Stimulated activated naive B cell treated with anti-CD40 and anti-IgM and Interleukin-4, amounts not matched to agents 10 μg/mL and 1 μg/mL and 100 μg/mL, for 72 hours (primary cell): ENCODE measurements around the gene TSHZ2.
A peak's percentile ranks its signal among the peaks of the same experiment; 100 is the strongest.

Experiments used
- ATAC-seq, 2 donors: fragments of 150-1000 bp; cut with Tn5 transposase; replicated peaks; 2 replicates each; pipeline ENCODE4 v1.10.0; 2021; ENCODE audit warnings: moderate library complexity in 1 of 2
- DNase-seq: peaks from one replicate; pipeline ENCODE4 v3.0.0; 2021
- H3K27ac Mint-ChIP-seq: one replicate; pipeline ENCODE4 v1.8.0; 2022; ENCODE audit warnings: mild to moderate bottlenecking, mixed read lengths
- H3K27me3 Mint-ChIP-seq, 2 donors: one replicate each; pipeline ENCODE4 v1.8.0; 2022; ENCODE audit warnings: mixed read lengths in 2 of 2
- H3K36me3 Mint-ChIP-seq, 2 donors: one replicate each; pipeline ENCODE4 v1.8.0; 2022; ENCODE audit warnings: mixed read lengths in 2 of 2, mild to moderate bottlenecking in 1 of 2
- H3K4me1 Mint-ChIP-seq, 2 donors: one replicate each; pipeline ENCODE4 v1.8.0; 2022; ENCODE audit warnings: mixed read lengths in 2 of 2, mild to moderate bottlenecking in 1 of 2
- H3K4me3 Mint-ChIP-seq, 2 donors: one replicate each; pipeline ENCODE4 v1.8.0; 2022; ENCODE audit warnings: mild to moderate bottlenecking in 2 of 2, mixed read lengths in 2 of 2, moderate library complexity in 1 of 2
- H3K9me3 Mint-ChIP-seq, 2 donors: one replicate each; pipeline ENCODE4 v1.8.0; 2022; ENCODE audit warnings: mixed read lengths in 2 of 2, mild to moderate bottlenecking in 1 of 2

TSHZ2 gene

DNA sequence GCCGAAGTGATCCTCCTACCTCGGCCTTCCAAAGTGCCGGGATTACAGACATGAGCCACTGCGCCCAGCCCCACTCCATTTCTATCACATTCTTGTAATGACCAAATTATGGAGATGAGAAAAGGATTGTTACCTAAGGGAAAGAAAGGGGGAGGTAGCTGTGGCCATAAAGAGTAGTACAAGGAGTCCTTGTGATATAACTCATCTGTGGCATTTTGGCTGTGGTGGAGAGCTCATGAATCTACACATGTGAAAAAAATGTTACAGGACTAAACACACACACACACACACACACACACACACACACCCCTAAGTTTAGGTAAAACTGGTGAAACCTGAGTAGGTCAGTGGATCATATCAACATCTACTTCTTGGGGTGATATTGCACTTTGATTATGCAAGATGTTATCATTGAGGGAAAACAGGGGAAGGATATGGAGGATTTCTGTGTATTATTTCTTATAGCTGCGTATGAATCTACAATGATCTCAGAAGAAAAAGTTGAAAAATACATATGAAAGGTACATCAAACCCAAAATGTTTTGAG lies 251.5 kb downstream of the TSHZ2 start:
- Mint-ChIP-seq H3K4me3 (no peak overlapping the region), H3K9me3 (peaks cover 0 to 4% of the 10 kb centered on the region in 2 donors), H3K36me3 (no peaks in the 10 kb centered on the region), H3K27me3 (peaks cover 12 to 17% of the 10 kb centered on the region in 2 donors), H3K4me1 (peaks cover 0 to 6% of the 10 kb centered on the region in 2 donors), H3K27ac (no peak overlapping the region)
- DNase-seq: no peak
- no peak for ATAC-seq

DNA sequence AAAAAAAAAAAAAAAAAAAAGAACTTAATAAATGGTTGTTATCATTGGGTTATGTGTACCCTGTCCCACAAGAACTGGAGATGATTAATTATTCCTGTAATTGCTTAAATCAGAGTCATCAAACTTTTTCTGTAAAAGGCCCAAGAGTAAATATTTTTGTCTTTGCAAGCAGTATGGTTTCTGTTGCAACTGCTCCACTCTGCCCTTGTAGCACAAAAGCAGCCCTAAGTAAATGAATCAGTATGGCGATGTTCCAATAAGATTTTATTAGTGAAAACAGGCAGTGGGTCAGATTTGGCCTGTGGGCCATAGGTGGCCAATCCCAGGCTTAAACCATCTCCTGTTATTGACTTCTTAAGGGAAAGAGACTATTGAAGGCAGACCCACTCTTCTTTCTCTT lies 252.7 kb downstream of the TSHZ2 start:
- H3K36me3 Mint-ChIP-seq: no peaks in the 10 kb centered on the region
- no peak overlapping the region for H3K4me3 Mint-ChIP-seq
- H3K27me3 Mint-ChIP-seq: peaks cover 12 to 17% of the 10 kb centered on the region in 2 donors
- peaks cover 0 to 4% of the 10 kb centered on the region in 2 donors for H3K9me3 Mint-ChIP-seq
- H3K27ac Mint-ChIP-seq: no peak overlapping the region
- no peak for ATAC-seq
- peaks cover 0 to 6% of the 10 kb centered on the region in 2 donors for H3K4me1 Mint-ChIP-seq
- DNase-seq: no peak

DNA sequence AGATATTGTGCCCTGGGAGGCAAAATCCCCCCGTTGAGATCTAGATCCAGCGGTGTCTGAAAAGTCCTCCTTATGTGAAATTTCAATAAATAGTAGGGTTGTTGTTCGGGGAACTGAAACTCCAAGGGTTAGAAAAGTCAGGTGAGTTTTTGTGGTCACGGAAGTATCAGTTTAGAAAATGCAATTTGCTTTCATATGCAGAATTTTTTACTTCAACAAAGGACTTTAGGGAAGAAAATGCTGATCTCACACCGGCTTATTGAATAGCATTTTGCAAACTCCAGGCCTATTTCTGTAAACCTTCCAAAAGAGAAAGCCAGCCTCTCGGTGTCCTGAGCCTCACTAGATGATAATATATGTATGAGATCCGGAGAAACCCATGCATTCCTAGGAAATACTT lies 254.7 kb downstream of the TSHZ2 start:
- DNase-seq: no peak
- peak in 1 of 2 donors; percentile 18 for ATAC-seq
- peaks cover 0 to 5% of the 10 kb centered on the region in 2 donors for H3K4me1 Mint-ChIP-seq
- H3K9me3 Mint-ChIP-seq: no peaks in the 10 kb centered on the region
- peaks cover 13 to 17% of the 10 kb centered on the region in 2 donors for H3K27me3 Mint-ChIP-seq
- H3K36me3 Mint-ChIP-seq: no peaks in the 10 kb centered on the region
- H3K27ac Mint-ChIP-seq: no peak overlapping the region
- H3K4me3 Mint-ChIP-seq: no peak overlapping the region

DNA sequence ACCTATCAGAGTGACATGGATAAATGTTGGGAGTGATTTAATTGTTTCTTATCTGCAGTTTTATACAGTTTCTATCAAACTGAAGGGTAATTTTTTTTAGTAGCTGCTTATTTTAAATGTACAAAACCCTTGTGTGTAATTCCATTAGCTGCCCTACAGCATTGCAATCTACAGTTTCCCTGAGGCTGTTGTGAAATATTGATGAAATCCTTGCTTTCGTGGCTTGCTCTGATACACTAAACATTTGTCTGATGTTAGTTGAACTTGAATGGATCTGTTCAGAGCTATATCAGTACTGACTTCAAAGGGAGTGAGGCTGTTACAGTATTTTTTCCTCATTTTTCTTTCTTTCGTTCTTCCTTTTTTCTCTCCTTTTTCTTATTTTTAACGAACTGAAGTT lies 255.4 kb downstream of the TSHZ2 start:
- no peak overlapping the region for H3K4me3 Mint-ChIP-seq
- H3K27me3 Mint-ChIP-seq: peaks cover 10 to 23% of the 10 kb centered on the region in 2 donors

DNA sequence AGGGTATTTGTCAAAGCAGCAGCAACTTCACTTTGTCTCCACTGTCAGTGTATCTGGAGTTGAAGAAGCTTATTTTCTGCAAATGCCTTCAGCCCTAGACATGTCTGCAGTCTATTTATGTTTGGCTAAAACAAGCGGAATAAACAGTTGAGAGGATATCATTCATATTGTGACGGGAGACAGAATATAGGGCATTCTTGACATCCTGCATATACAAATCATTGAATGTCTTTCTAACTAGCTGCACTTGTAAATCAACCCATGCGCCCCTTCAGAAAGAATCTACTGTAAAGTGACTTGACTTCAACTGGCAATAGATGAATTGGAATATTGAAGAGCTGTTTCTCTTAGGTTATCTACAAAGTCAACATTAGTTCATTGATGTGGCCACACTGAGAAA lies 258.9 kb downstream of the TSHZ2 start:
- H3K27me3 Mint-ChIP-seq: peaks cover 6 to 28% of the 10 kb centered on the region in 2 donors
- no peak overlapping the region for H3K27ac Mint-ChIP-seq
- no peak overlapping the region for H3K4me3 Mint-ChIP-seq
- ATAC-seq (no peak), DNase-seq (no peak)
- H3K9me3 Mint-ChIP-seq: peaks cover 3 to 4% of the 10 kb centered on the region in 2 donors
- peaks cover 0 to 2% of the 10 kb centered on the region in 2 donors for H3K36me3 Mint-ChIP-seq
- H3K4me1 Mint-ChIP-seq: peaks cover 0 to 5% of the 10 kb centered on the region in 2 donors

More for the DNA sequence above, 255.4 kb downstream of the TSHZ2 start:
- H3K4me1 Mint-ChIP-seq: peaks cover 0 to 5% of the 10 kb centered on the region in 2 donors
- H3K36me3 Mint-ChIP-seq: no peaks in the 10 kb centered on the region
- no peaks in the 10 kb centered on the region for H3K9me3 Mint-ChIP-seq
- ATAC-seq (no peak), DNase-seq (no peak)
- no peak overlapping the region for H3K27ac Mint-ChIP-seq

DNA sequence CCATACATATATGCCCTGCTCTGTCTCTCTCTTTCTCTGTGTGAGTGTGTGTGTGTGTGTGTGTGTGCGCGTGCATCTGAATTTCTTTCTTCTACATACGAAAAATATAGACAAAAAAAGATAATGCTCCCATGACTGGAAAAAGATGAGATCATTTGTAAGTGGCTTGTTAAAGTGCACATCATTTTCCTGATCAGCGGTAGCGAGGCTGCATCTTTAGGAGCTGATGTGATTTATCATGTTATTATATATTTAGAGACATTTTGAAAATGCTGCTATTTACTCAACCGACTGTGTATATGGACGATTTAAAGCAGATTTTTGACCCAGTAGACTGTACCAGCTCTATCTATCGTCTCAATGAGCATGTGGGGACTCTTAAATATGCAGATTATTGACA lies 265.3 kb downstream of the TSHZ2 start:
- Mint-ChIP-seq H3K27ac (no peak overlapping the region), H3K4me3 (no peak overlapping the region), H3K27me3 (peaks cover 11 to 20% of the 10 kb centered on the region in 2 donors), H3K36me3 (peaks cover 0 to 2% of the 10 kb centered on the region in 2 donors), H3K4me1 (no peaks in the 10 kb centered on the region), H3K9me3 (peaks cover 3 to 9% of the 10 kb centered on the region in 2 donors)
- DNase-seq: no peak
- ATAC-seq: no peak

DNA sequence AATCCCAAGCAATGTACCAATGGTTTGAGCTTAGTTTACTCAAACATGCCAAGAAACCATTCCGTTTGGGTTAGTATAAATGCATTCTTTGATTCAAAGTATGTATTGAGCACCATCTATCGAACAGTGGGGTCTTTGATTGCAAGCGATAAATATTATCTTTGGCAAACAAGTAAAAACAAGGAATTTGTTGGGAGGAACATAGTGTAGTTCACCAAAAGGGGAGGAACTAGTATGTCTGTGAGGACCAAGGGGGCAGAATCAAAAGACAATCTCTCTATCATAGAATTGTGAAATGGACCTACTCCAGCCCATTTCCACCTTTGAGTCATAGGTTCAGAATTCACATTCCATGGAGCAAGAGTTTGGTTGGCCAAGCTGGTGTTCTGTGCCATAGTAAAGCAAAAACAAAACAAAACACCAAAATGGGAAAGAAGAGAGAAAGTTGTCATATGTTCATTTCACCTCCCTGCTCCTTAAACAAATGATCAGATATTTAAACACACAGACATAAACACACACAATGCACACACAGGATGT lies 266.0 kb downstream of the TSHZ2 start:
- peaks cover 16 to 18% of the 10 kb centered on the region in 2 donors for H3K27me3 Mint-ChIP-seq
- H3K9me3 Mint-ChIP-seq: peaks cover 3 to 9% of the 10 kb centered on the region in 2 donors
- no peak overlapping the region for H3K4me3 Mint-ChIP-seq
- no peak overlapping the region for H3K27ac Mint-ChIP-seq
- H3K4me1 Mint-ChIP-seq: no peaks in the 10 kb centered on the region
- peaks cover 0 to 2% of the 10 kb centered on the region in 2 donors for H3K36me3 Mint-ChIP-seq
- ATAC-seq (no peak), DNase-seq (no peak)

DNA sequence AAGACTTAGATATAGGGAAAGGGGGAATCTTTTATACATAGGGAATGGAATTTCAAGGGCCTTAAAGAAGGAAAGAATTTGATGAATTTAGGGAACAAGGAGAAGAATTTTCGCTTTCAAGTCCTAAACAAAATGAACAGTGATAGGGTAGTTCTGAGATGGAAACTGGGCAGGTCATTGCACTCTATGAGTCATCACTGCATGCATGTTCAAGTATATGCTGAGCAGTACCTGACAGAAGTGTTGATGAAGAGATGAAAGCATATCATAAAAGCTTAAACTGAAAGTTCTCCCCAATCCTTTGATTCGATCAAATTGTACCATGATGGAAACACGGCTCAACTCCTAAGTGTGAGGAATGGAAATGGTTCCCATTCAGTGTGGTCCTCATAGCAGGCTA lies 271.0 kb downstream of the TSHZ2 start:
- H3K27ac Mint-ChIP-seq: no peak overlapping the region
- peaks cover 7 to 17% of the 10 kb centered on the region in 2 donors for H3K27me3 Mint-ChIP-seq
- H3K9me3 Mint-ChIP-seq: no peaks in the 10 kb centered on the region
- no peaks in the 10 kb centered on the region for H3K4me1 Mint-ChIP-seq
- DNase-seq (no peak), ATAC-seq (no peak)
- no peak overlapping the region for H3K4me3 Mint-ChIP-seq
- H3K36me3 Mint-ChIP-seq: no peaks in the 10 kb centered on the region

DNA sequence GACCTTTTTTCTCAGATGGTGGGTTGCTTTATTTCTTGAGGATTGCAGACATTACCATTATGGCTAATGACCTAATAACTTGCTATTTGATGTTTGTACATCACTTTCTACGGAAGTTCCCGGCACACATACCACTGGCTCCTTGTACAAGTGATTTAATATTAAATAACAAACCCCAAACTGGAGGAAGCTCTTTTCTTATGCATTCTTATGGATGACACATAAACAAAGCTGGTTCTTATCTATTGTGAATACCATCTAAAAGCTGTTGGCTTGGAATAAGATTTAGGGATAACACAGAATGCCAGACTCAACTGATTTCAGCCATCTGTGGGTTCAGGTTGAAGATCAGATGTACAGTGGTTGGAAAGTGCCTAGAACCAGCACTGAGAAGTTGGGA lies 272.6 kb downstream of the TSHZ2 start:
- H3K36me3 Mint-ChIP-seq: no peaks in the 10 kb centered on the region
- H3K27ac Mint-ChIP-seq: no peak overlapping the region
- no peak for DNase-seq
- H3K27me3 Mint-ChIP-seq: peaks cover 12% of the 10 kb centered on the region in 2 donors
- no peaks in the 10 kb centered on the region for H3K4me1 Mint-ChIP-seq
- H3K9me3 Mint-ChIP-seq: no peaks in the 10 kb centered on the region
- H3K4me3 Mint-ChIP-seq: no peak overlapping the region
- no peak for ATAC-seq

DNA sequence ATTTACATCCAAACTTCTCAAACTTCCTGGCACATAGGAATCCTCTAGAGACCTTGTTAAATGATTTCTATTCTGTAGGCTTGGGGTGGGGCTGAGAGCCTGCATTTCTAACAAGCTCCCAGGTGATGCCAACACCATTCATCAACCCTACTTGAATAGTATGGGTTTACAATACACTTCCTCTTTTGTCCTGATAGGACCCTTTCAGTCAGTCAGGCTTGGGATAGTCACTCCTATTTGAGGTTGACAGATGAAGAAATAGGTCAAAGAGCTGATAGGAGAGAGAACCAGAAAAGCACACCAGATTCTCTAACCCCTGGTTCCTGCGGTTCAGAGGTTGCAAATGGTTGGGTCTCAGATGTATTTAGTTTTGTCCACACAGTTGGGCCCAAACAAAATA lies 273.4 kb downstream of the TSHZ2 start:
- Mint-ChIP-seq H3K4me3 (no peak overlapping the region), H3K36me3 (no peaks in the 10 kb centered on the region), H3K27me3 (peaks cover 12 to 17% of the 10 kb centered on the region in 2 donors), H3K9me3 (no peaks in the 10 kb centered on the region), H3K4me1 (no peaks in the 10 kb centered on the region), H3K27ac (no peak overlapping the region)
- ATAC-seq (no peak), DNase-seq (no peak)

DNA sequence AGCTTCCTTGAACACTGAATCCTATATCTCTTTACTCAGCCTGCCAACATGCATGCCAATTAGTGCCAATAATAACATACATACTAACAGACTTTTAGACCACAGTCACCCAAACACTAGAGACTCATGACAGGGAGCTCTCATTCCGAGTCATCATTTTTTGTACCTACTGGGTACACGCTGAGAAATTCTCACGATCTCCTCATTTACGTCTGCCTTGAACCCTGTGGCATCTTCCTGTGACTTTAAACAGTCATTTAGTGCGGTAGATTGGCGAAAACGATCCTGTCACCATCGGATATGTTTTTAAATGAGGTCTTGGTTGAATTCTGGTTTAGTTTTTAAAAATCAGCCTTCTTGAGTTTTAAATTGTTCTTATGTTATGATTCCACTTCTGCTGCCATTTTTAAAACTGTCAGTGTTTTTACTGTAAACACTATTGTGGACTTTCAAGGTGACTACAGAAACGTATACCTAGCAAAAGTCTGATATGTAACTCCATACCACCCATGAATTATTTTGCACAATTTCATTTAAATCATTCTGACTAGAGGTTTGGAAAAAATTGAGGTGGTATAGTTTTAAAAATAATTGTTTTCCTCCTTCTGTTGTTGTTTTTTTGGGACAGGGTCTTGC lies 275.4 kb downstream of the TSHZ2 start:
- Mint-ChIP-seq H3K36me3 (no peaks in the 10 kb centered on the region), H3K4me3 (no peak overlapping the region), H3K9me3 (no peaks in the 10 kb centered on the region), H3K4me1 (no peaks in the 10 kb centered on the region), H3K27ac (no peak overlapping the region), H3K27me3 (peaks cover 12 to 17% of the 10 kb centered on the region in 2 donors)
- ATAC-seq: no peak
- no peak for DNase-seq

DNA sequence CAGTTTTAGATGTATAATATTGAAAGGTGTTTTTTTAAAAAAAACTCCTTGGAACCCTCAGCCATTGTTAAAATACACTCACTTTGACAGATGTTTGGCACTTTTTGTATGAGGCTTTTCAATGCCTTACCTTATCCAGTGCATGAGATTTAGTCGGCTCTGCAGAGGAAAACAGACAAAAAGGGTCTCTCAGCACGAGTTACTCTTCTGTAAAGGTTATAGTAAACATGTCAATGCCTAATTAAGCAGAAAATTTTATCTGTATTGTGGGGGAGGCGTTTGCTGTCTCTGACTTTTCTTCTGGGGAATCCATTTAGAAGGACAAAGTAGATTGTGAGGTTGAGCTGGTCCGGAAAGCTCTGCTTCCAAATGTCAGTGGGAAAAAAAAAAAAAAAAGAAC lies 278.3 kb downstream of the TSHZ2 start:
- DNase-seq (no peak), ATAC-seq (no peak)
- no peaks in the 10 kb centered on the region for H3K36me3 Mint-ChIP-seq
- H3K4me1 Mint-ChIP-seq: no peaks in the 10 kb centered on the region
- H3K9me3 Mint-ChIP-seq: peaks cover 0 to 3% of the 10 kb centered on the region in 2 donors
- H3K4me3 Mint-ChIP-seq: no peak overlapping the region
- peaks cover 5 to 22% of the 10 kb centered on the region in 2 donors for H3K27me3 Mint-ChIP-seq
- H3K27ac Mint-ChIP-seq: no peak overlapping the region

DNA sequence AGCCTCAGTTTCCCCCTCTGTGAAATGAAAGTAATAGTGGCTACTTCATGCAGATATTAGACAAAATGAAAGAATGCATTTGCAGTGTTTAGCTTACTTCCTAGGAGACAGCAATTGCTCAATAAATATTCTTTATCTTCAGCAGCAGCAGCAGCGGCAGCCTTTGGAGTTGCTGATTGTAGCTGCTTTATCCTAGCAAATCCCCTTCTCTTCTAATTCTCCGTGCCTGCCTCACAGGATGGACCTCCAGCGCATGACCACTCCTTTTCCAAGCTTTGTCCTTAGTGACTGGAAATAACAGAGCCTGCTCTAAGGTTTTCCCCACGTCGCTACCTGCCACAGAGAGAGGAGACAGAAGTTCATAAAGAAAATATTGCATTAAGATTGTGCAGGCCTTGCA lies 279.8 kb downstream of the TSHZ2 start:
- DNase-seq: no peak
- Mint-ChIP-seq H3K4me3 (no peak overlapping the region), H3K27ac (no peak overlapping the region), H3K27me3 (peaks cover 0 to 16% of the 10 kb centered on the region in 2 donors), H3K36me3 (no peaks in the 10 kb centered on the region), H3K4me1 (no peaks in the 10 kb centered on the region), H3K9me3 (peaks cover 0 to 4% of the 10 kb centered on the region in 2 donors)
- ATAC-seq: no peak

DNA sequence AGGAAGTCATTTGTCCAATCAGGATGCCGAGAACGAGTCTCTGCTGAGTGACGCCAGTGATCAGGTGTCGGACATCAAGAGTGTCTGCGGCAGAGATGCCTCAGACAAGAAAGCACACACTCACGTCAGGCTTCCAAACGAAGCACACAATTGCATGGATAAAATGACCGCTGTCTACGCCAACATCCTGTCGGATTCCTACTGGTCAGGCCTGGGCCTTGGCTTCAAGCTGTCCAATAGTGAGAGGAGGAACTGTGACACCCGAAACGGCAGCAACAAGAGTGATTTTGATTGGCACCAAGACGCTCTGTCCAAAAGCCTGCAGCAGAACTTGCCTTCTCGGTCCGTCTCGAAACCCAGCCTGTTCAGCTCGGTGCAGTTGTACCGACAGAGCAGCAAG lies 281.5 kb downstream of the TSHZ2 start:
- DNase-seq: no peak
- ATAC-seq: no peak
- Mint-ChIP-seq H3K4me1 (no peaks in the 10 kb centered on the region), H3K9me3 (peaks cover 0 to 4% of the 10 kb centered on the region in 2 donors), H3K27ac (no peak overlapping the region), H3K27me3 (peaks cover 0 to 16% of the 10 kb centered on the region in 2 donors), H3K4me3 (no peak overlapping the region), H3K36me3 (no peaks in the 10 kb centered on the region)

DNA sequence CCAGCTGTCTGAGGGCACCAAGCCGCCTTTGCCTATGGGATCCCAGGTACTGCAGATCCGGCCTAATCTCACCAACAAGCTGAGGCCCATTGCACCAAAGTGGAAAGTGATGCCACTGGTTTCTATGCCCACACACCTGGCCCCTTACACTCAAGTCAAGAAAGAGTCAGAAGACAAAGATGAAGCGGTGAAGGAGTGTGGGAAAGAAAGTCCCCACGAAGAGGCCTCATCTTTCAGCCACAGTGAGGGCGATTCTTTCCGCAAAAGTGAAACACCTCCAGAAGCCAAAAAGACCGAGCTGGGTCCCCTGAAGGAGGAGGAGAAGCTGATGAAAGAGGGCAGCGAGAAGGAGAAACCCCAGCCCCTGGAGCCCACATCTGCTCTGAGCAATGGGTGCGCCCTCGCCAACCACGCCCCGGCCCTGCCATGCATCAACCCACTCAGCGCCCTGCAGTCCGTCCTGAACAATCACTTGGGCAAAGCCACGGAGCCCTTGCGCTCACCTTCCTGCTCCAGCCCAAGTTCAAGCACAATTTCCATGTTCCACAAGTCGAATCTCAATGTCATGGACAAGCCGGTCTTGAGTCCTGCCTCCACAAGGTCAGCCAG lies 283.0 kb downstream of the TSHZ2 start:
- DNase-seq (no peak), ATAC-seq (no peak)
- H3K27ac Mint-ChIP-seq: no peak overlapping the region
- H3K27me3 Mint-ChIP-seq: peaks cover 0 to 5% of the 10 kb centered on the region in 2 donors
- H3K4me3 Mint-ChIP-seq: no peak overlapping the region
- no peaks in the 10 kb centered on the region for H3K4me1 Mint-ChIP-seq
- peaks cover 0 to 4% of the 10 kb centered on the region in 2 donors for H3K9me3 Mint-ChIP-seq
- no peaks in the 10 kb centered on the region for H3K36me3 Mint-ChIP-seq
